ENCODE data around the gene NEK10.

The NEK10 gene

GRCh38 chr3:27095553-27096222 is 273.5 kb downstream of the NEK10 start:
- in situ Hi-C loops (cut with HindIII; ENCODE audit: low sequenced_read_pairs), result no loop called here
- no peak for TF ChIP-seq CTCF (IDR thresholded peaks at IDR 0.05; ENCODE audit: low read depth, low read length)
- DNase-seq (ENCODE audit: low read depth, low spot score), result no peak
- H3K4me3 ChIP-seq (ENCODE audit: low read depth, low read length), result no peak overlapping the region

GRCh38 chr3:27094721-27095120 is 274.5 kb downstream of the NEK10 start:
- TF ChIP-seq CTCF (IDR thresholded peaks at IDR 0.05; ENCODE audit: low read depth, low read length), result no peak
- in situ Hi-C loops (cut with HindIII; ENCODE audit: low sequenced_read_pairs), result no loop called here
- no peak for DNase-seq (ENCODE audit: low read depth, low spot score)

GRCh38 chr3:27093771-27094170 is 275.4 kb downstream of the NEK10 start:
- TF ChIP-seq CTCF (IDR thresholded peaks at IDR 0.05; ENCODE audit: low read depth, low read length), result no peak
- in situ Hi-C loops (cut with HindIII; ENCODE audit: low sequenced_read_pairs), result no loop called here
- no peak for DNase-seq (ENCODE audit: low read depth, low spot score)
- H3K4me3 ChIP-seq (ENCODE audit: low read depth, low read length), result no peak overlapping the region

More at GRCh38 chr3:27094721-27095120, 274.5 kb downstream of the NEK10 start:
- H3K4me3 ChIP-seq (ENCODE audit: low read depth, low read length), result no peak overlapping the region

GRCh38 chr3:27090275-27091041 is 278.7 kb downstream of the NEK10 start:
- in situ Hi-C loops (cut with HindIII; ENCODE audit: low sequenced_read_pairs), result no loop called here
- no peak for DNase-seq (ENCODE audit: low read depth, low spot score)

GRCh38 chr3:27089645-27090044 is 279.5 kb downstream of the NEK10 start:
- TF ChIP-seq CTCF (IDR thresholded peaks at IDR 0.05; ENCODE audit: low read depth, low read length), result no peak
- no peak for DNase-seq (ENCODE audit: low read depth, low spot score)
- H3K4me3 ChIP-seq (ENCODE audit: low read depth, low read length), result no peak overlapping the region
- in situ Hi-C loops (cut with HindIII; ENCODE audit: low sequenced_read_pairs), result no loop called here

More at GRCh38 chr3:27090275-27091041, 278.7 kb downstream of the NEK10 start:
- no peak for TF ChIP-seq CTCF (IDR thresholded peaks at IDR 0.05; ENCODE audit: low read depth, low read length)
- H3K4me3 ChIP-seq (ENCODE audit: low read depth, low read length), result no peak overlapping the region

GRCh38 chr3:27089068-27089467 is 280.1 kb downstream of the NEK10 start:
- H3K4me3 ChIP-seq (ENCODE audit: low read depth, low read length), result no peak overlapping the region
- no peak for TF ChIP-seq CTCF (IDR thresholded peaks at IDR 0.05; ENCODE audit: low read depth, low read length)
- in situ Hi-C loops (cut with HindIII; ENCODE audit: low sequenced_read_pairs), result no loop called here
- DNase-seq (ENCODE audit: low read depth, low spot score), result no peak

Measured in astrocyte of the spinal cord (primary cell).